GM10248 (cell line): ENCODE results near the gene RBKS.

Experiments used
- CTCF ChIA-PET: fragments of 300-600 bp; sonication (Branson Sonifier 250); formaldehyde crosslinking; extraction: SDS; loops from one replicate; lab custom pipeline; 2021; ENCODE audit warnings: antibody characterized with exemption; lab: Yijun Ruan, JAX
- POLR2A ChIA-PET: fragments of 350-650 bp; sonication (Branson Sonifier 250); formaldehyde crosslinking; extraction: SDS; loops from one replicate; lab custom pipeline; 2020; ENCODE audit warnings: antibody characterized with exemption; lab: Yijun Ruan, JAX
- DNase-seq: peaks from one replicate; pipeline ENCODE4 v3.0.0; 2012; ENCODE audit errors: extremely low spot score
- CTCF ChIP-seq: IDR thresholded peaks from 2 replicates; pipeline ENCODE4 v1.5.1; 2012; ENCODE audit warnings: mild to moderate bottlenecking, low read depth; ENCODE audit errors: extremely low read depth, missing control alignments, control extremely low read depth

Gene RBKS

GRCh38 chr2:27855476-27855875 is 34.7 kb downstream of the RBKS start:
- no peak for TF ChIP-seq CTCF
- DNase-seq = no peak
- CTCF ChIA-PET = interaction anchor here (1.1 kb wide), 1 partner anchor 17 kb away, joined by 3 read pairs; no protein-coding TSS in a partner anchor
- POLR2A ChIA-PET = no interaction called here

GRCh38 chr2:27854229-27854862 is 35.8 kb downstream of the RBKS start:
- no peak for DNase-seq
- CTCF ChIA-PET = interaction anchor here (1.1 kb wide), 1 partner anchor 15 kb away, joined by 3 read pairs; no protein-coding TSS in a partner anchor
- POLR2A ChIA-PET = no interaction called here
- no peak for TF ChIP-seq CTCF

- TF ChIP-seq CTCF = no peak
- POLR2A ChIA-PET = no interaction called here
- CTCF ChIA-PET = interaction anchor here (1.7 kb wide), 1 partner anchor 16 kb away, joined by 4 read pairs; no protein-coding TSS in a partner anchor
- no peak for DNase-seq
These were observed 37.5 kb downstream of the RBKS start for GRCh38 chr2:27852691-27853090.

- ChIA-PET CTCF (interaction anchor here (1.6 kb wide), 1 partner anchor 17 kb away, joined by 4 read pairs; no protein-coding TSS in a partner anchor), POLR2A (no interaction called here)
- DNase-seq = no peak
- TF ChIP-seq CTCF = no peak
These were observed 40.5 kb downstream of the RBKS start for GRCh38 chr2:27849558-27850205.

- ChIA-PET POLR2A (no interaction called here), CTCF (interaction anchor here (1.0 to 1.6 kb wide), 3 partner anchors 8 to 123 kb away, joined by 3 to 4 read pairs (median 3); no protein-coding TSS in a partner anchor)
- no peak for TF ChIP-seq CTCF
- DNase-seq = no peak
These were observed 42.9 kb downstream of the RBKS start for GRCh38 chr2:27847333-27847732.

GRCh38 chr2:27844821-27845255 is 45.3 kb downstream of the RBKS start:
- ChIA-PET POLR2A (no interaction called here), CTCF (interaction anchor here (0.8 to 1.5 kb wide), 2 partner anchors 14 to 91 kb away, joined by 3 read pairs; no protein-coding TSS in a partner anchor)
- DNase-seq = no peak
- TF ChIP-seq CTCF = no peak
